ENCODE data around the gene AGA.
A peak's percentile ranks its signal among the peaks of the same experiment; 100 is the strongest.

The AGA gene

DNA sequence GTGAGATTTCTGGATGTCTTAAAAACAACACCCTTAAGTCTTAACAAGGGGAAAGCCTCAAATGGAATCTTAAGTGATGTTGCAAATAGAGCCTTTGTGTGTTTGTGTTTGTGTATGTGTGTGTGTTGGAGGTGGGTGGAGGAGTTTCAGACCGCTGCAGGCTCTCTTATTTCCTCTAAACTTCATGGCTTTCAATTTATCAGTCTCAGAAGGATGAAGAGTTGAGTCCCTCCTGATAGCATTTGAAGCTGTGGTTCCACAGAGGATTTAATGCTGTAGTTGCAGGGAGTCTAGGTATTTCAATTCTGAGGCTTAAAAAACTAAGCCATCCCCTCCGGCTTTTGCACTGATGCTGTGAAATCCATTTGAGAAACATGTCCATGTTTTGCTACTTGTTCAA is 4.3 kb upstream of the AGA start:
- DNase-seq: no peak

DNA sequence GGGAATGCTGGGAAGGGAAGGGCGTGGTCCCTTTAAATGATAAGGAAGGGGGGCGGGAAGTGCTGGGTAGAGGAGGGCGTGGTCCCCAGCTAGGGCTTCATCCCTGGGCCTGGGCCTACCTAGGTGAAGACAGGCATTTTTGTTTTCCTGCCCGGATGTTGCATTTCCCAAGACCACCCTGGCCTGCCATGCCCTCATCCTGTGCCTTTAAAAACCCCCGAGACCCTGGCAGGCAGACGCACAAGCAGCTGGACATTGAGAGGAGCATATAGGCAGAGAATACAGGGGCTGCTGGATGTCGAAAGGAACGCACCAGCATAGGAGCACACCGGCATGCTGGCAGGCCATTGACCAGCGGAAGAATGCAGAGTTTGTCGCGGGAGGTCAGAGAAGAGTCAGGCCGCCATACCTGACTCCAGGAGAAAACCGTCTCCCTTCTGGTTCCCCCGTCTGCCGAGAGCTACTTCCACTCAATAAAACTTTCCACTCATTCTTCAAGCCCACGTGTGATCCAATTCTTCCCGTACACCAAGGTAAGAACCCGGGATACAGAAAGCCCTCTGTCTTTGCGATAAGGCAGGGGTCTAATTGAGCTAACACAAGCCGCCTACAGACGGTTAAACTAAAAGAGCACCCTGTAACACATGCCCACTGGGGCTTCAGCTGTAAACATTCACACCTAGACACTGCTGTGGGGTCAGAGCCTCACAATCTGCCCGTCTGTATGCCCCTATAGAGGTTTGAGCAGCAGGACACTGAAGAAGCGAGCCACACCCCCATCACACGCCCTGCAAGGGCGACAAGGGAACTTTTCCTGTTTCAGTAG is 2.9 kb upstream of the AGA start:
- no peak for DNase-seq

DNA sequence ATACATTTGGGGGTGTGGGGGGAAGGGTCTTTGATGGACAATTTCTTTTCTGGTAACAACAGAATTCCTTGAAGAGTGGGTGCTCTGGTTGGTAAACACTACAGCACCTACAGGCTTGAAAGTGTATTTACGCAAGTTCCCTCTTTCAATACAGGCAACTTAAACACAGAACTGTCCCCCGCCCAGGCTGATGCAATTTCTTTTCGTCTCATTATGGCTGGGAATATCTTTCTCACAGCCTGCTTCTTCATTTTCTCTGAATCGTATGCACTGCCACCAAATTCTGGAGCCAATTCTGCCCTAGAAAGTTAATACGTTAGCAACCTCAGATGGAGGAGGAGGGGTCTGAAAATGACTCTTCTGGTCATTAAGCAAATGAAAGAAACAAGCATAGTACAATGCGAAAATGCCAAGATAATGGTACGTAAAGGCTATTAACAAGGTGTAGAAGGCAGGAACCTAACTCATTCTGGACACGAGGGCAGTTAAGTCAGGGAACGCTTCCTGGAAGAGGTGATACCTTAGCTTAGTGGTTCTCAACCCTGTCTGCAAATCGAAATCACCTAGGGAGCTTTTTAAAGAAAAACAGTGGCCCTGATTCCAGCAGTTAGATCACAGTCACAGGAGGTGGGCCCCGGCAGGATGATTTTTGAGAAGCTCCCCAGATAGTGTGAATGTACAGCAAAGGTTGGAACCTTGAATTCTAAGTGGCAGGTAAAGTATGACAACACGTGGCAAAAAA is 1.0 kb downstream of the AGA start:
- DNase-seq: peak; percentile 30

DNA sequence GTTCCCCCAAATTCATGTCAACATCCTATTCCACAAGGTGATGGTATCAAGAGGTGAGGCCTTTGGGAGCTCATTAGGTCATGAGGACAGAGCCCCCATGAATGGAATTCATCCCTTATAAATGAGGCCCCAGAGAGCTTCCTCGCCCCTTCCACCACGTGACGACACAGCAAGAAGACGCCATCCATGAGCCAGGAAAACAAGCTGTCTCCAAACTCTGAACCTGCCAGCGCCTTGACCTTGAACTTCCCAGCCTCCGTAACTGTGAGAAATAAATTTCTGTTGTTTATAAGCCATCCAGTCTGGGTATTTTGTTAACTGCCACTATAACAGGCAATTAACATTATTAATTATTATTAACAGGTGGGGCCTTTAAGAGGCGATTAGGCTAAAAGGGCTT is 5.8 kb downstream of the AGA start:
- no peak for DNase-seq

DNA sequence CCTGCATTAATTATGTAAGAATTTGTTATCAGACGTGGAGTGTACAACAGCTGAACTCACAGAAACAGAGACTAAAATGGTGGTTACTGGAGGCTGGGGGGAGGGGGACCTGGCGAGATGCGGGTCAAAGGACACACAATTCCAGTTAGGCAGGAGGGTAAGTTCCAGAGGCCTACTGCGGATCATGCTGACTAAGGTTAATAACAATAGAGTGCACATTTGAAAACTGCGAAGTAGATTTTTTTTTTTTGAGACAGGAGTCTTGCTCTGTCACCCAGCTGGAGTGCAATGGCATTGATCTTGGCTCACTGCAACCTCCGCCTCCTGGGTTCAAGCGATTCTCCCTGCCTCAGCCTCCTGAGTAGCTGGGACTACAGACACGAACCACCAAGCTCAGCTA is 7.6 kb downstream of the AGA start:
- no peak for DNase-seq

DNA sequence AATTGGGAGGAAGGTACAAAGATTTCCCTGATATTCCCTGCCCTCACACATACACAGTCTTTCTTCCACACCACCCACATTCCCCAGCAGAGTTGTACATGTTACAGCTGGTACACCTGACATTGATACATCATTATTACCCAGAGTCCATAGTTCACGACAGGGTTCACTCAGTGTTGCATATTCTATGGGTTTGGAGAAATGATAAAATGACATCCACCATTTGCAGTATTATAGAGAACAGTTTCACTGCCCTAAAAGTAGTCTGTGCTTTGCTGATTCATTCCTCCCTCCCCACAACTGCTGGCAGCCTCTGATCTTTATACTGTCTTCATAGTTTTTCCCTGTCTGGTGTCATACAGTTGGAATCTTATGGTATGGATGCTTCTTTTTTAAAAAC is 15.0 kb downstream of the AGA start:
- no peak for DNase-seq

DNA sequence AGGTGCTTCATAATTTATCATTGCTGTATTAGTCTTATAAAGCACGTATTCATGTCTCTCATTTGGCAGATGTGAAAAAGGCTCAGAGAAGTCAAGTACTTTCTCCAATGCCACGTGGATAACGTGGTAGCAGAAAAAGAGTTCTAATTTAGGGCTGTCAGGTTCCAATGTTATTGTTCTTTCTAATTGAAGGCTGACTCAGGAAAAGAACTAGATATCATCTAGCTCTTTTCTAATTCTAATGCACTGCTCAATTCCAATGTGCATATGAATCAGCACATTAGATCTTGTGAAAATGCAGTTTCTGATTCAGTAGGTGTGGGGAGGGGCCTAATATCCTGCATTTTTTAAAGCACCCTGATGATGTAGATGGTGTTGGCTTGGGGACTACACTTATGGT is 22.8 kb downstream of the AGA start:
- no peak for DNase-seq

DNA sequence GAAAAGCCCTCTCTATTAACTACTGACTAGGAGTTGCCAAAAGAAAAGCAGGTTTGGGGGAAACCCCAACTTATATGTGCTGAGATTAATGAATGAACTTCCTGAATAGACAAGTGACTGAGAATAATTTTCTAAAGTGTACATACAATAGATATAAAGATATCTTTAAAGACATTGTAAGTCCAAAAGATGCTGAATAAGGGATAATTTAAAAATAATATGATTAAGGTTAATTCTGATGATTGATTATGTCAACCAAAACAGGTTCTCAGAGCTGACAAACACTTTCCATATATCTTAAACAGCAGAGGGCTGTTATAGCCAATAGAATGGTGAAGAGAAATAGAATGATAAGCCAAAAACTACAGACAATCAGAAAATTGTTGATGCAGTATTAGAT is 28.6 kb downstream of the AGA start:
- no peak for DNase-seq

DNA sequence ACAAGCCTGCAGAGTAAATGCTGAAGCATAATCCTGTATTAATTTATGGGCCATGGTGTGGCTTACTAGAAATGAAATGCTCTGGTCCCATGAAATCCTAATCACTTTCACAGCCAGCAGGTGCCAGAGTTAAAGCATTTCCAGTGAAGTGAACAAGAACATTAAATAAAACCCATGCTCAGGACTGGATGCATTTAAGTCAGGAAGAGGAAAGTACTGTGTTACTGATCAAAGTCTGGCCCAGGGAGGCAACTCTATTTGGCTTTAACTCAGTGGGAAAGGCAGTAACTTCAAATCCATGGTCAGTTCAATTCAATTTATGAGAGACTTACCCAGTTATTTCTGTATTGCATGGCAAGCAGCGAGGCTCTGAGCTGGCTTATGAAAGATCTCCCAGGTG is 29.2 kb downstream of the AGA start:
- no peak for DNase-seq

DNA sequence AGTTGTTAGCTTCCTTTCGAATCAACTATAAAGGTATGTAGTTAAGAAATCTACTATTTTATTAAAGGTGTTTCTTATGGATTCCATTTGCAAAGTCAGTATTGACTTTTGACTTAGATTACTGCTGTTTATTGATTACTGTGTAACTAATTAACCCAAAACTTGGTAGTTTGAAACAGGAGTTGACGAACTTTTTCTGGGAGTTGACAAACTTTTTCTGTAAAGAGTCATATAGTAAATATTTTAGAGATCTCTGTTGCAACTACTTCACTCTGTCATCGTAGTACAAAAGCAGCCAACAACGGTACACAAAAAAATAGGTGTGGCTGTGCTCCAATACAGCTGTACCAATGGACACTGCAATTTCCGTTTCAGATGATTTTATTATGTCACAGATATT is 30.2 kb downstream of the AGA start:
- no peak for DNase-seq

DNA sequence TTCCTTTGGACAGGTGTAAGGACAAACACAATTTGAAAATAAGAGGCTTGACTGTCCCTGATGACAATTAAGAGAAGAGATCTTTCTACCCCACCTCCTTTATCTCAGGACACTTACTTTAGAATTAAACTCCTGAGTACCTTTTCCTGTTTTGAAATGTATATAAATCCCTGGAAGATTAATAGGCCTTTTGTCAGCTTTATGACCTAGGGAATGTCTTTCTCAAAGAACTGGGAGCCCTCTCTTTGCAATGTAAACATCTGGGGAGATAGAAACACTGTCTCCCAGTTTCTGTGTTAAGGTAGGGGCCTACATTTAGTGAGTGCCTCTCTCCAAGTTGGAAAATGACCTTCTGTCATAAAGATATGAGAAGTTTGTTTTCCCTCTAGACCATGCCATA is 31.7 kb downstream of the AGA start:
- no peak for DNase-seq

DNA sequence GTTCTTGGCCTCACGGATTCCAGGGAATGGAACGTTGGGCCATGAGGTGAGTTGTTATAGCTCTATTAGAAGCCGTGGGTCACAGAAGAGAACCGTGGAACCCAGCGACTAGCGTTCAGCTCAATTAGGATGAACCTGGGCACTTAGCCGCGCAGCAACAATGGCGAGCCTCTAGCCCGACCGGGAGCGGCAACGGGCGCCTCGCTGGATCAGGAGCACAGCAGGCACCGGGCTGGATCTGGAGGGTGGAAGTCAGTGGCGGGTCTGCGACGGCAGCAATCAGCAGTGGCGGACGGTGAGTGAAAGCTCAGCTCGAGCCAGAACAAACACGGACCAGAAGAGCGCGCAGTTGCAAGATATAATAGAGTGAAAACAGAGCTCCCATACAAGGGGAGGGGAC is 34.2 kb downstream of the AGA start:
- DNase-seq: no peak

DNA sequence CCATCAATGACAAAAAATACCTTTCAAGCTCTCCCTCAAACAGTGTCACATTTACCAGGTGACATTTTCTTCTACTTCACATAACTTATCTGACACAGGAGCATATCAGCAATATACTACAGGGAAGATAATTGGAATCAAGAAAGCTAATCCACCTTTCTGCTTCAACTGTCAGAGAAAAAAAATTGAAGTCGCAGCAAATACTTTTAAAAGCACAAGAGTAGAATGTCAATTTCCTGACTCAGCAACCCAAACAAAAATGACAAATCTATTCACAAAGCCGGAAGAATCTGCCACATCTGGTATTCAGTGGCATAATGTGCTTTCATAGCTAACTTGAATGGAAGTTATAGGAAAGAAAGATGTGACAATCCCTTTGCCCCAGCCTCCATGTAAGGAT is 36.7 kb downstream of the AGA start:
- DNase-seq: no peak

DNA sequence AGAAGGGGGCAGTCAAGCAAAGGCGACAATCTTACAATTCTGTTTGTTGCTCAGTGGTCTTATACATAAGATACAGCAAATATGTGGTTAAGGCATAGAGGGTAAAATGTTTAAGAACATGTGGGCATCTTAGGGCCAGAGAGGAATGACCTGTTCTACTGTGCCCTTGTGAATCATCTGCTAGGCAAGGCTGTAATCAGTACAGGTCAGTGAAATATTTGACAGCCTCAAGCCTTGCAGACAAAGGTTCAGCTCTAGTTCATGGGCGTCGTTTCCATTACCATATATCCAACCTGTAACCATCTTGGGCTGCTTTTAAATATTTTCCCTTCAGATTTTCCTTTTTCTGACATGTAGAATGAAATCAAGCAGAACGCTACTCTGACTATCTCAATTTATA is 37.3 kb downstream of the AGA start:
- no peak for DNase-seq

DNA sequence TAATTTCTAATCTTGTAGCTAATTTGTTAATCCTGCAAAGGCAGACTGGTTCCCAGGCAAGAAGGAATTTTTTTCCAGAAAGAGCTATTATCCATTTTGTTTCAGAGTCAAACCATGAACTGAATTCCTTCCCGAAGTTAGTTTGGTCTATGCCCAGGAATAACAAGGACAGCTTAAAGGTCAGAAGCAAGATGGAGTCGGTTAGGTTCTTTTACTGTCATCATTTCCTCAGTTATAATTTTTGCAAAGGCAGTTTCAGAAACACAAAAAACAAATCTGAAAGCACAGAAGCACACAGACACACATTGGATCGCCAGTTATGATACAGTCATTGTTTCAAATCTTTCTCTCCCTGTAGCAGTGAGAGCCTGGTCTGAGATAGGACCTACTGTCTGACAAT is 37.9 kb downstream of the AGA start:
- DNase-seq: no peak

DNA sequence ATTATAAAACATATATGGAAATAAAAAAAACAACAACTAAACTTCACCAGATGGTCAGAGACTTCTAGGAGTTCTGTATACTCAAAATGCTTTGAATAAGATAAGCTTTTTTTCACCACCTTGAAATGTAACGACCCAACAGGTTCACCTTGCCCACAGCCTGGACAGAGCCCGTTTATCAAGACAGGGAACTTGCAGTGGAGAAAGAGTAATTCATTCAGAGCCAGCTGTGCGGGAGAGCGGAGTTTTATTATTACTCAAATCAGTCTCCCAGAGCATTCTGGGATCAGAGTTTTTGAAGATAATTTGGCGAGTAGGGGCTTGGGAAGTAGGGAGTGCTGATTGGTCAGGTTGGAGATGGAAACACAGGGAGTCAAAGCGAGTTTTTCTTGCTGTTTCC is 38.5 kb downstream of the AGA start:
- no peak for DNase-seq

DNA sequence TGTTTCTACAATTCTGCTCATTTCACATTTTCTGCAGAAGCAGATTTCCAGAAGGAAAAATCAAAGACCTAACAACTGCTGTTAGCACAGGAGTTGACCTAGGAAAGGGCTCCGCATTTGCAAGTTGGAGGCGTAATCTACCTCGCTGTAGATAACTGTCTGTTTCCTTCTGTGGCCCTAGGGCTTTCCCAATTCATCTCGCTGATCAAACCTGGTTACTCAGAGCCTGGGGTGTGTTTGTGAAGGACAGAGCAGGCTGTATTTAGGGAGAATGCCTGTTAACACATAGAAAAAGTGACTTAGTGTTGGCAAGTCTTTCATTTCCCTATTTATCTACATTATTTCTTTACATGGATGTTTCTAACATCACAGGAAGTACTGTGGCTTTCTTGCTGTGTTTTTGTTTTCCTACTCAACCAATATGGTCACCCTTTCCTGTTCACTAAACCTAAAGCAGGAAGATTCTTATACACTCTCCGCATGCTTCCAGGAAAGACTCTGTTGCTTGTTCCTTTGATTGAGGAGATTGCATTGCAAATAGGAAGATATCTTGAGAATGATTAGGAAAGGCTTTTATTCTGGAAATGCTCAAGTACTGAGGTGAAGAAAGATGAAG is 40.5 kb downstream of the AGA start:
- DNase-seq: no peak

DNA sequence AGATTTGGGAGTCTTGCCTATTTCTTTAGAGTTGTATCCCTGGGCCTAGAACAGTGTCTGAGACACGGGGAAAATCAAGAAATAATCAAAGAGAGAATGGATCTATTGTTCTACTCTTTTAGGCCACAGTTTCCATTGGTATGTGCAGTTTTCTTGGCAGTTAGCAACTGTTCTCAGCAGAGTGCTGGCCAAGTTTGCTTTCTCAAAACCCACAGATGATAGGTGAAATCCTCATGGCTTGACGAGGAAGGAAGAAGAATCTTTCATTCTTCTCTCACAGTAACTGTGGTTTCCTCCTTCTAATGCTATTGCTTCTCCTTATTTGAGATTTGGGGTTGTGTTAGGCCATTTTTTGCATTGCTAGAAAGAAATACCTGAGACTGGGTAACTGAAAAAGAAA is 42.2 kb downstream of the AGA start:
- no peak for DNase-seq

DNA sequence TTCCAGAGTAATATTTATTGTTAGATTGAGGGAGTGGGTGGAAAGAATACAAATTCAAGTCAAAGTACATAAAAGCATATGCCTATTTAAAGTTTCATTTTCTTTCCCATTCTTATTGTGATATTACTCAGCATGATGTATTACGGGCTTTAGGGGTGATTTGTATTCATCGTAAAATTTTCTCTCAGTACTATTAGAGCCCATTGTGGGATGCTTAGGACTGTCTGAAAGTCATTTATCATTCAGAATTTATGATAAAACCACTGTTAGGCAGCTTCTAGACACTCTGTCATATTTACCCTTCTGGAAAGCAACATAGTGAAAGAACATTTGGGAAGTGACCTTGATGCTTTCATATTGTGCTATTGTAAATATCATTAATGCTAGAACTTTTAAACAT is 45.9 kb downstream of the AGA start:
- DNase-seq: no peak

DNA sequence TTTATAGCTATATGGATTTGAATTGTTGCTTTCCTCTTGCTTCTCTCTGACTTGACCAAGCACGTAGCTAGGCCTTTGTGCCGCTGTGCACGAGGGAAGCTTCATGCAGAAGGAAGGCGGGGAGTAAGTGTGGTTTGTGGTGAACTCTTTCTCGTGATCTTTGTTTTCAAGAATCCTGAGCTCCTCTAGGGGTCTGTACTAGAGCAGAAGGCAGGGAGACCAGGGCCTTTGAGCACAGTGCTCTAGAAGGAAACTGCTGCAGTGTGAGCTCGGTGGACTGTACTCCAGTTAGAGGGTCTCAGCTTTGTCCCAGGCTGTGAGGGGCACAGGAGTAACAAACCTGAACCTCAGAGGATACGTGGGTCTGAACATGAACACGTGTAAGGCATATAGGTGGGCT is 49.0 kb downstream of the AGA start:
- no peak for DNase-seq

DNA sequence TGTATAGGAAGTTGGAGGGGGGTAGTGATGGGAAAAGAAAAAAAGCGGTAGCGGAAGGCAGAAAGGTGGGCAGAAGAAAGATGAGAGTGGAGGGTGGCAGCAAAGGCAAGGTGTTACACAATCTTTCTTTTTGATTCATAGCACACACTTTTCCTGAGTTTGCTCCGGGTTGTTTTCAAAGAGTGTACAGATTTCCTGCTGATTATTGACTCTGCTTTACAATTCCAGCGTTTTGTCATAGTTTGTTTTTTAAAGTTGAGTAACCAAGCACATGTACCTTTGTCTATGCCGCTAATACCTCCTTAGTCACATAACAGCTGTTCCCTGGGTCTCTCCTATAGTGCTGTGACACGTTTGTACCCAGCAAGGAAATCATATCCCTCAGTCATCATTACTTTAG is 50.3 kb downstream of the AGA start:
- DNase-seq: no peak

DNA sequence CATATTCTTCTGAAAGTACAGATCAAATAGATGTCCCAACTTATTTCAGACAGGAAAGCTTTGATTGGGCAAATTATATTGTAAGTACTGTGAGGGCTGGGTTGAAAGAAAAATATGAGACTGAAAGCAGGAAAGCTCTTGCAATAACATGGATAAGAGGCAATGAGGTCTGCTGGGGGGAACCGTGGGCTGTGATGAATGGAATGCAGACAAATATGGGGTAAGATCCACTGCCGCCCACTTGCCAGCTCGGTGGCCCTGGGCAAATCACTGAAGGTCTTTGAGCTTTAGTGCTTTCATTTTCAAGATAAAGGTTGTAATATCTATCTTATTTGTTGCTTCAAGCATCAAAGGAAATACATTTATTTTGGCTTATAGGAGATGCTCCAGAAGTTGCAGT is 51.0 kb downstream of the AGA start:
- no peak for DNase-seq

DNA sequence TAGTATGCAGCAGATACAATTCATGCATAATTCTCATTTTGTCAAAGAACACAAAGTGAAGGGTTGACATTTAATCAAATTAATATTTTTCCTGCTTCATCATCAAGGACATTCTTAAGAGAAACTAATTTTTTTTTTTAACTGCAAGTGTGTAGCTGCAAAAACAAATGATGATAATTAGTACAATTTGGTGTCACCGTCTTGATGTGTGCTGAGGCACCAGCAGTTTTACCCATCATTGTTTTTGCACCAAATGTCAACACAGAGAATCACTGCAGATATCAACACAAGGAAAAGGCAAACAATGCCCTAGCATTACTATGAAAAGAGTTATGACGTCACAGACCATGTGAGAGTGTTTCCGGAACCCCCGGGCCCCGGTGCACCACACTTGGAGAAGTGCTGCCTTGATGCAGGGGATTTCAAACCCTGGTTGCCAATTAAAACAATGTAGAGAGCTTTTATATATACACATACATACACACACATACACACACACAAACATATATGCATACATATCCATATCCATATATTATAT is 55.9 kb downstream of the AGA start:
- DNase-seq: no peak
